CD4-positive, alpha-beta T cell treated with Interleukin-21 for 1 hour (primary cell): ENCODE data around the gene TLNRD1.

ENCODE experiments used
- DNase-seq: peaks from one replicate; pipeline ENCODE4 v3.0.0-alpha.2; 2020

TLNRD1 gene

GRCh38 chr15:81029414-81030300, 28.9 kb downstream of the TLNRD1 start:
- DNase-seq, result no peak

GRCh38 chr15:81030301-81030750, 29.6 kb downstream of the TLNRD1 start:
- DNase-seq, result no peak

- DNase-seq, result no peak
Measured at GRCh38 chr15:81031203-81031602, 30.5 kb downstream of the TLNRD1 start.

- DNase-seq, result no peak
Measured at GRCh38 chr15:81032355-81032754, 31.6 kb downstream of the TLNRD1 start.

- DNase-seq, result no peak
Measured at GRCh38 chr15:81032818-81033217, 32.1 kb downstream of the TLNRD1 start.

- no peak for DNase-seq
Measured at GRCh38 chr15:81033508-81033907, 32.8 kb downstream of the TLNRD1 start.

- DNase-seq, result no peak
Measured at GRCh38 chr15:81037952-81038743, 37.4 kb downstream of the TLNRD1 start.

- DNase-seq, result no peak
Measured at GRCh38 chr15:81038975-81039607, 38.4 kb downstream of the TLNRD1 start.

GRCh38 chr15:81040757-81041156, 40.0 kb downstream of the TLNRD1 start:
- no peak for DNase-seq

- DNase-seq, result no peak
Measured at GRCh38 chr15:81043281-81043934, 42.7 kb downstream of the TLNRD1 start.

- no peak for DNase-seq
Measured at GRCh38 chr15:81043935-81044575, 43.3 kb downstream of the TLNRD1 start.

- no peak for DNase-seq
Measured at GRCh38 chr15:81046290-81046689, 45.6 kb downstream of the TLNRD1 start.

GRCh38 chr15:81047928-81048327, 47.2 kb downstream of the TLNRD1 start:
- DNase-seq, result no peak

GRCh38 chr15:81049835-81050234, 49.1 kb downstream of the TLNRD1 start:
- no peak for DNase-seq

- no peak for DNase-seq
Measured at GRCh38 chr15:81050259-81050658, 49.5 kb downstream of the TLNRD1 start.

GRCh38 chr15:81050805-81051204, 50.1 kb downstream of the TLNRD1 start:
- no peak for DNase-seq

GRCh38 chr15:81052046-81052445, 51.3 kb downstream of the TLNRD1 start:
- no peak for DNase-seq

- no peak for DNase-seq
Measured at GRCh38 chr15:81053621-81054020, 52.9 kb downstream of the TLNRD1 start.

- DNase-seq, result no peak
Measured at GRCh38 chr15:81054236-81054635, 53.5 kb downstream of the TLNRD1 start.
